Measurements from ENCODE around the gene ADAMTSL2.
A peak's percentile ranks its signal among the peaks of the same experiment; 100 is the strongest.

ADAMTSL2 gene

DNA sequence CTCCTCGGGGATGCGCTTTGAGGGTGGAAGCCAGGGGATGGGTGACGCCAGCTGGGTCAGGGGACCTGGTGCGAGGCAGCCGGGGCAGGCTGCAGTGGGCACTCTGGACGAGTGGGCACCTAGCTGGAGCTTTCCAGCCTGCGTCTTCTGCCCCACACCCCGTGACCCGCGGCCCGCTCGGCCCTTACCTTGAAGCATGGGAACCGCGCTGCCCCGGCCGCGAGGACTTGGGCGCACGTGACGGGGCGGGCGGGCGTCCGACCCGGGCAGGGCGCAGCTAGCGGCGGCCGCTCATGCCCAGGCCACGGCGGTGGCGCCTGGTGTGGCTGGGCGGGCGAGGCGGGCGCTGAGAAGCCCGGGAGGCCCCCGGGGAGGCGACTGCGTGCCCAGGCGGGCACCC is 74.4 kb downstream of the ADAMTSL2 start:
- ATAC-seq: no peak

DNA sequence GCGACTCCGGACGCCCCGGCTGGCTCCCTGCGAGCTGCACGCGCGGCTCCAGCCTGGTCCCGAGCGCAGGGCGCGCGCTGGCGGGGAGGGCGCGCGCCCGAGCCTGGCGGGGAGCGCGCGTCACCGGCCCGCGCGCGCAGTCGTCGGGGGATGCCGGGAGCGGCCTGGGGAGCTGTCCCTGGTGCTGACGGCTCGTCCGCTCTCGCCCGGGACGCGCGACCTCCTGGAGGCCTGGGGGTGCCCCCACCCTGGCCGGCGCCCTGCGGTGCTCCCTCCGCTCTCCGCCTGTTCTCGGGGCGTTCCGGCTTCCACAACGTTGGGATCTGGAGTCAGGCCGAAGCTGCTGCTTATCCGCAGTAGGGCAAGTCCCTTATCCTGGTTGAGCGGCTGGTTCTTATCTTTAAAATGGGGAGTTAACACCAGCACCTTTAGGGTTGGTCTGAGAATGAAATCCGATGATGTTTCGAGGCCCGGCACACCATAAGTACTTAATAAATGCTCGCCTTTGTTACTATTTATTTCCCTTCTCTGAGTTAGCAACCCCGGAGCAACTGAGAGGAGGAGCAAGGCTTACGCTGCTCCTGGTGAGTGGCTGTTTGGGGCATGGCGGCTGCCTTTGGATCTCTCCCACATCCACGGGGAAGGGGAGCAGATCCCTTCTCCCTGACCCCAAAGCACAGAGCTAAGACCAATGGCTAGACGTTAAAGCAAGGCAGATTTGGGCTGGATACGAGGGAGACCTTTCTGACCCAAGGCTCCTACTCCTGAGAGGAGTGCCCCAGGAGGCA is 75.0 kb downstream of the ADAMTSL2 start, which contains the start of gene FAM163B:
TSS of gene FAM163B (minus strand) at position 79 of the 788 bp plus-strand sequence. CDS start 29,166 bp downstream, outside the sequence.
- ATAC-seq: peak; percentile 24 to 28

DNA sequence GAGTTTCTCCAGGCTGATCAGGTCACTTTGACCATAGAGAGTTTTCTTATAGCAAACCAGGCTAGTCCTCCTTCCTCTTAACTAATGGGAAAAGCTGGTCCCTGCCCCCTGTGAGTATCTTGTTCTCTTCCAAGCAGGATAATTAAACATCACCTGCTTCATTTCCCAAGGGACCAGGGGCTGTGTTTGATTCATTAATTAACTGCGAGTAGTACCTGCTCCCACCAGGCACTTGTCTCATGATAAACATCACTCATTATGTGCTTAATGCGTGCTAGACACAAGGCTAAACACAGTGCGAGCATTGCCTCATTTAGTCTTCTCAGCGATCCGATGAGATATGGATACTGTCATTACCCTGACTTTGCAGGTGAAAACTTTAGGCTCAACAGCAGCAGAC is 76.3 kb downstream of the ADAMTSL2 start:
- no peak for ATAC-seq

DNA sequence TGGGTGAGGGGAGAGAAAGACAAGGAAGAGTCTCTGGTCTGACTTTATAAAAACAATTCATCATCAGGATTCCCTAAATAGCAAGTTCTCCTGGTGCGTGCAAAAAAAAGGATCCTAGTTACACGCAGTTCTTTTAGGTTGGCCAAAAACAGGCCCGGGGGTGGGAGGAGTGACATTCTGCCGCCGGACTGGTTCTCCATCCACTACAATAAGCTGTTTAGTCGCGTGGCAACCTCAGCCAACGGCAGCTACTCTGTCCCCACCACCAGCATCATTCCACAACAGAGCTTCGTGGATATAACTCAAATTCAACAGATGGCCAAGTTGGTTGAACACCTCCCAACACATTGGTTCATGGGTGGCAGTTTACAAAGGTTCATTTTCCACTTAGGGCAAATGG is 77.5 kb downstream of the ADAMTSL2 start:
- ATAC-seq: no peak

DNA sequence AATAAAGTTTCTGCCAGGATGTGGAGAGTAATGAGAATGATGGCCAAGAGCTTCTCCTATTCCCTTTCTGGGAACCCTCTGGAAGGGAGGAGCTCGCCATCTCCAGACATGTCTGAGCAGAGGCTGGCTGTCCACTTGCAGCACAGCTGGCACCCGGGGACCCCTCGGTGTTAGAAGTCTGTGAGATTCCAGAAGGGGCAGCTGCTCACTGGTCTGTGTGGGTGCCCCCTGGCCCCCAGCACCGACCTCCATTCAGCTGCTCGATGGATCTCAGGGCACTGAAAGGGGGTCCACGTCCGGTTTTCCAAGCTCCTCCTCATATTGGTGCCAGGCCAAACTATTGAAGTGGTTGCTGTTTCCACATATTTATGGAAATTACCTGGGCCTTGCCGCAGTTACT is 78.3 kb downstream of the ADAMTSL2 start:
- ATAC-seq: no peak

DNA sequence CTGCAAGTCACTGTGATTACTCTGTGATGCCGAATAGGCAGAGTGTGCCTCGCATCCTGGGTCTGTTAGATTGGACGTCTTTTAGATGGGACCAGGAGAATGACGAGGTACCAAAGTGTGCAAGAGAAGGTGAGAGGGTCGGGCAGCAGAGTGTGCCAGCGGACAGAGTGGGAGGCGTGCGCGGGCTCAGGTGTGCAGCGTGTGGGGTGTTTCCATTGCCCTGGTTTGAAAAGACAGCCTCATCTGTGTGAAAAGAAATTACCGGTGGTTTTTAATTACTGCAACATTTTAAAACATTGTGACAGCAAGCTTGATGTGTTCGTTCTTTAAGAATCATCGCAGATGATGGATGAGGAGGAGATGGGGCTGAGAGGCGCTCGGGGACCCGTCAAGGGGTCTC is 78.9 kb downstream of the ADAMTSL2 start:
- no peak for ATAC-seq

DNA sequence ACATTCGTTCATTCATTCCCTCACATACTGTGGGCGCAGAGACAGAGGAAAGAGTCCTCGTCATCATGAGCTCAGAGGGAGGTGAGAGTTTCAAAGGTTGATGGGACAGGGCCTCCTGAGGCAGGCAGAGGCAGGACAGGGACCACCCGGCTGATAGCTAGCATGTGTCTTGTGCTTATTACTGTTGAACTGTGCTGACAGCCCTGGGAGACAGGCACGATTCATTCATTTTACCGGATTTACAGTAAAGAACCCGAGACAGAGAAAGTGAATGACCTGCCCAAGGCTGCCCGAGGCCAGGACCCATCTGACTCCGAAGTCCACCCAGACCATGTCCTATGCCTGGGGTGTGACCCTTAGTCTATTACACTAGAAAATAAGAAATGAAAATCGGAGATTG is 79.6 kb downstream of the ADAMTSL2 start:
- ATAC-seq: no peak

DNA sequence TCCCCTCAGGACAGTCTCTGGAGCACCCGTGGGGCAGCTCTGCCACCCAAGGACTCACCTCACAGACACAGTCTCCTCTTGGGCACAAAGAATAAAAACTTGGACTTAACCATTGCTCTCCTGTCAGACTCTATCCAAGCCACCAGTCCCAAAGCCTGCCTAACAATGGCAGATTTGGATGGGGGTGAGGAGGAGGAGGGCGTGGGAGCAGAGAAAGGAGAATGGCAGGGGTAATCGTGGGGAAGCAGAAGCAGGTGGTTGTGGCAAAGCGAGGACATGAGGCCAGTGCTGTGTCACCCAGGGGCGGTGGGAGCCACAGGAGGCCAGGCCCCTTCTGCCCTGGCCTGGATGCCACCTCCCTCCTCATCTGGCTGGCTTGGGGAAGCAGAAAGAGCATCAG is 80.2 kb downstream of the ADAMTSL2 start:
- no peak for ATAC-seq

DNA sequence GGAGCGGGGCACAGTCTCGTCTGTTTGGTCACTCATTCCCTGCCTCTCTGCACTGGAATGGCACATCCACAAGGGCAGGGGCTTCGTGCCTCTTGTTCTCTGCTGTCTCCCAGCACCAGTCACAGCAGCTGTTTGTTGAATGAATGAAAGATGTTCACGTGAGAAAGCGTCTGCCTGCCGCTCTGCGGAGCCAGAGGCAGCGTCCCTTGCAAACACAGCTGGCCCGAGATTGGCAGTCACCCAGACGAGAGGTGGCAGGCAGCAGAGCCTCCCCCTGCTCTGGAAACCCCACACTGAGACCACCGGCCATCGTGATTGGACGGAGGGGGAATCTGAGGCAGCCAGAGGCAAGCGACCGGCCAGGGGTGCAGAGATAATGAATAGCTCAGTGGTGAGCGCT is 80.7 kb downstream of the ADAMTSL2 start:
- ATAC-seq: no peak

DNA sequence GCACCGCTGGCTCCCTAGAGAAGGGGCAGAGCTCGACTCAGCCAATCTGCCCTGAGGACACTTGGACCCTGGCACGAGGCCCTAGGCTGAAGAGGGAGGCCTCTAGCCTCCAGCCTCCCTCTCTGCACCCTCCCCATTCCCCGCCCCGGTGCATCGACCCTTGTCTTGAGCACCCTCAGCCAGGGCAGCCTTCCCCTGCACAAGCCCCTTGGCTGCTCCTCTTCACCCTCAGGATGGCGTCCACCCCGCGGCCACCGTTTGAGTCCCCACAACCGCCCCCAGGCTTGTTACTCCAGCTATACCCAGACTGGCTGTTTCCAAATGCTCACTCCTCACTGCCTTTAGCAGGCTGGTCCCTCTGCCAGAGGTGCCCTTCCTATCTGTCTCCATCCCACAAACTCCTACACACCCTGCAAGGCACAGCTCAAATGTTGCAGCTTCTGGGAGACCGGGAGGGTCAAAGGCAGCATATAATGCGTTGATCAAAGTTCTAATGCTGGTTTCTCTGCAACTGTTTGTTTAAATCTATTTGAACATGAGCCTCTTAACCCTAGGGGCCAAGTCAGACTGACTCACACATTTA is 81.2 kb downstream of the ADAMTSL2 start:
- ATAC-seq: no peak

DNA sequence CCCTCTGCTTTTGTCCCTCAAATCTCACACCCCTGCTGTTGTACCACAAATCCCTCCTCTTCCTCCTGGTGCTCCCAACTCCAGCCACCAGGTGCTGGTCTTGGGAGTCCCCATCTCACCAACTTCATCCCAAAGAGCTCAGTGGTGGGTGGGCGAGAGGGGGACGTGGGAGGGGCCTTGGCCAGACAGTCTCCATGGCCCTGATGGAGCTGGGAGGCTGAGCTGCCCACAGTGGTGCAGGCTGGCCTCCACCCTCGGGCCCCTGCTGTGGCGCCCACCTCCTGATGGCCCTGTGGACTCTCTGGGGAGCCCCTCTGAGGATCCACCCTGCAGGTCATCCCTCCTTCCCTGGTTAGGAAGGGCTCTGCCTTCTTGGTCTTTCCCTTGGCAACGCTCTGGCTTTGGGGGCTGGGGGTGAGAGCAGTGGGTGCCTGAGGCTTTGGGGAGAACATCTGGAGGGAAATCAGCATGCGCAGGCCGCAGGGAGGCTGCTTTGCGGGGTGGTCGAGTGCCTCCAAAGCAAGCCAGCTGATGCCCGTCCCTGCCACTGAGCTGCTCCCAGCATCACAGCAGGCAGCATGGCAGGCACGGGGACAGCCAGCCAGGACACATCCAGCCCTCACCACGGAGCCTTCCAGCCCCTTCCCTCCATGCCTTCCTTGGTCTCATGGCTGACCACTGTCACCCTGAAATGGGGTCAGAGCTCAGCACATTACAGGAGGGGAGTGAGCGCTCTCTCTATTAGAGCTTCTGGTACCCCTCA is 82.3 kb downstream of the ADAMTSL2 start:
- ATAC-seq: no peak

DNA sequence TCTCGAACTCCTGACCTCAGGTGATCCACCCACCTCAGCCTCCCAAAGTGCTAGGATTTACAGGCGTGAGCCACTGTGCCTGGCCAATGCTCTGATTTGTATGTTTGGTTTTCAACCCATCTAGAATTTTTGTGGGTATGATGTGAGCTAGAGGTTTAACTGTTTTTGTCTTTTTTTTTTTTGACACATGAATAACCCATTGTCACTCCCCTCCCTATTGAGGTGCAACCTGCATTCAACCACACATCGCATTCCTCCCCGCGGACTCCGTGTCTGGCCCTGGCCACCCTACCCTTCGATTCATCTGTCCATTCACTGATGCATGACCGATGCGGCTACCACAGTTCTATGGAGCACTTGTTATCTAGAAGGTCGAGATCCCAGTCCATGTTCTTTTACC is 84.2 kb downstream of the ADAMTSL2 start:
- no peak for ATAC-seq

DNA sequence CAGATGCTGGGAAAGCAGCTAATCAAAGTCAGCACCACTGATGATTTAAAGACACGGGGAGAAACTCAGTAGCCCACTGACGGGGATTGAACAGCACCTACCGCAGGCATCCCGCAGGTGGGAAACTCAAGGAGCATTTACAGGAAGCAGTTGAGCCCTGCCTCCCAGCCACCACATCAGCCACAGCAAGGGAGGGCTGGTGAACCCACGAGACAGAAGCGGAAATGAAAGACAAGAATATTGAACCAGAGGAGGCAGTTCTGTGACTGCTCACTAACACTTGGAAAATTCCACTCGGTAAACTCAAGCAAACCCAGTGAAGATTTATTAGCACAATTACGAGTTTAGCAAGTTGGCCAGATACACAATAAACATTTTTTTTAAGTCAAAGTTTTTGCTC is 85.3 kb downstream of the ADAMTSL2 start:
- no peak for ATAC-seq

DNA sequence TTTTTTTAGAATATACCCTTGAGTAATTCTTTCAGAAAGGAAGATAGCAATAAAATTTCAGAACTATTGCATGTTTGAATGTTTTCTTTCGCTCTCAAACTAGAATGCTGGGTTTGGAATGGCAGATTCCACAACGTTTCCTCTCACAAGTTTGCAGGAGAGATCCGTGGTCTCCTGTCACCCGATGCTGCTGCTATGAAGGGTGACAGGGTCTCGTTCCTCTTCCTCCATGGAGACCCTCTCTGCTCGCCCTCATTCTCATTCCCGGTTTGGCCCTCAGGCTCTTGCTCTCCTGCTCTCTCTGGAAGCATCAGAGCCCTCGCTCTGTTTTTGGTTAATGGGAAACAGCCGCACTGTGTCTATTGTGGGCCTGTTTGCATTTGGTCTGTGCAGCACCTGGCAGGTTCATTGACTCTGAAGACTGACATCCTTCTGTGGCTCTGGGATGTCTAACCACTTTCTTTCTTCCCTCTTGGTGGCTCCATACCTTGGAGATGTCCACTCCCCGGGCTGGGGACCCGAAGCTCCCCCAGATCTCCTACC is 87.3 kb downstream of the ADAMTSL2 start:
- ATAC-seq: no peak

DNA sequence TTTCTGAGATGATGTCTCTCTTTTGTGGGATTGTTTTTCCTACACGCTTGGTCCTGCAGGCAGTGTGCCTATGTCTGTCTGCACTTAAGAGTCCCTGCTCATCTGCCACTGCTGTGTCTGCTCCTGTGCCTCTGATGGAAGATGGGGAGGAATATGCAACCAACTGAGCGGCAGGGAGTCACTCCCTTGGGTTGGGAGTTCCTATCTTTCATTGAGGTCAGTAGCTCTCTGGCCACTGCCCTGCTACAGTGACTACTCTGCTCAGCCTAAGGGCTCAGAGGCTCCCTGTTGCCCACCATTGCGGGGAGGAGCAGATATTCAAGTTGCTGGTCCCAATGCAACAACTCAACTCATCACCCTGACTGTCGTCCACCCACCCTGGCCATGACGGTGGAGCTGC is 88.1 kb downstream of the ADAMTSL2 start:
- ATAC-seq: no peak
